Measurements from ENCODE around the gene RGS3. TPM values are rescaled to one million over a fixed set of nuclear protein-coding genes. Genes with fewer than 3 reads are reported as not detected.

RGS3 gene
- total RNA-seq, 1 donor from 2014 or later, result 15.0 TPM

DNA sequence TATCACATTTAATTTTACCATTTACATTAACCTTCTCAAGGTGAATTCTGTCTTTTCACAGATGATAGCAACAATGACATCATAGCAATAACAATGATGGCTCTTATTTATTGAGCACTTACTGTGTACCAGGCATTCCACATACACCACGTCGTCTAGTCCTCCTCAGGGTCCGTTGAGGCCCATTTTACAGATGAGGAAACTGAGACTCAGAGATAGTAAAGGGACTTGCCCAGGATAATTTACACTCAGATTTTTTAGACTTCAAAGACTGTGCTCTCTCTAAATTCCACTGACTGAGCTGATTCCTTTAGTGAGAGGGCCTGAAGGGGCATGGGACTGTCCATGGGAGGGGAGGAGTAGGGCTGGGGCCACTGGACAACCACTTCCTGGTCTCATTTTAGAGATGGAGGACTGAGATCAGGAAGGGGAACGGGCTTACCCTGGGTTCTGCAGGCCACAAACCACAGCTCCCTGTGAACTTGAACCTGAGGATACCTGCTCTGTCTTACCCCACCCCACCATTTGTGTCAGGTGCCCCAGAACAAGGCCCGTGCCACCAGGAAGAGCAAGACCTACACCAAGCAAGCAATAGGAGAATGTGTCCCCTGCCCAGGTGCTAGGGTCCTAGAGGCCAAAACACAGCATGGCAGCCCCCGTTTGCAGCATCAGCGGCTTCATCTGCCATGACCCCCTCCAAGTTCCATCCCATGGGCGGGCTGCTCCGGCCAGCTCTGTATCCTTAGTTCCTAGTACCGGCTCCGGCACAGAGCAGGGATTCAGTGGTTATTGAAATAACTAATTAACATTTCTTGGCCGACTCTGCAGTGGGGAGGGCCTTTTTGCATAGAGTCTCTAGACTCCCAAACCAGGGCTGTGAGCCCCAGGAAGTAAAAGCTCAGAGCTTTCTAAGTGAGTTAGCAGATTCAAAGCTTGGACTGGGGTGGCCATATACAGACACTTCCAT, 96.6 kb downstream of the RGS3 start:
- ChIA-PET POLR2A (no interaction called here), CTCF (no interaction called here)
- intact Hi-C loops (cut with micrococcal nuclease), result no loop called here
- H3K27ac Mint-ChIP-seq, result no peak overlapping the region
- peaks cover under 1% of the 10 kb centered on the region for H3K27me3 Mint-ChIP-seq
- peaks cover 3% of the 10 kb centered on the region for H3K4me1 Mint-ChIP-seq
- TF ChIP-seq, protein P1, sequence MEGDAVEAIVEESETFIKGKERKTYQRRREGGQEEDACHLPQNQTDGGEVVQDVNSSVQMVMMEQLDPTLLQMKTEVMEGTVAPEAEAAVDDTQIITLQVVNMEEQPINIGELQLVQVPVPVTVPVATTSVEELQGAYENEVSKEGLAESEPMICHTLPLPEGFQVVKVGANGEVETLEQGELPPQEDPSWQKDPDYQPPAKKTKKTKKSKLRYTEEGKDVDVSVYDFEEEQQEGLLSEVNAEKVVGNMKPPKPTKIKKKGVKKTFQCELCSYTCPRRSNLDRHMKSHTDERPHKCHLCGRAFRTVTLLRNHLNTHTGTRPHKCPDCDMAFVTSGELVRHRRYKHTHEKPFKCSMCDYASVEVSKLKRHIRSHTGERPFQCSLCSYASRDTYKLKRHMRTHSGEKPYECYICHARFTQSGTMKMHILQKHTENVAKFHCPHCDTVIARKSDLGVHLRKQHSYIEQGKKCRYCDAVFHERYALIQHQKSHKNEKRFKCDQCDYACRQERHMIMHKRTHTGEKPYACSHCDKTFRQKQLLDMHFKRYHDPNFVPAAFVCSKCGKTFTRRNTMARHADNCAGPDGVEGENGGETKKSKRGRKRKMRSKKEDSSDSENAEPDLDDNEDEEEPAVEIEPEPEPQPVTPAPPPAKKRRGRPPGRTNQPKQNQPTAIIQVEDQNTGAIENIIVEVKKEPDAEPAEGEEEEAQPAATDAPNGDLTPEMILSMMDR (IDR thresholded peaks at IDR 0.05), result no peak
- no peak for DNase-seq
- no peaks in the 10 kb centered on the region for H3K9me3 Mint-ChIP-seq
- no peak for ATAC-seq (ENCODE audit: low read depth)
- no peaks in the 10 kb centered on the region for H3K36me3 Mint-ChIP-seq (ENCODE audit: low read depth)
- H3K4me3 Mint-ChIP-seq, result no peak overlapping the region

DNA sequence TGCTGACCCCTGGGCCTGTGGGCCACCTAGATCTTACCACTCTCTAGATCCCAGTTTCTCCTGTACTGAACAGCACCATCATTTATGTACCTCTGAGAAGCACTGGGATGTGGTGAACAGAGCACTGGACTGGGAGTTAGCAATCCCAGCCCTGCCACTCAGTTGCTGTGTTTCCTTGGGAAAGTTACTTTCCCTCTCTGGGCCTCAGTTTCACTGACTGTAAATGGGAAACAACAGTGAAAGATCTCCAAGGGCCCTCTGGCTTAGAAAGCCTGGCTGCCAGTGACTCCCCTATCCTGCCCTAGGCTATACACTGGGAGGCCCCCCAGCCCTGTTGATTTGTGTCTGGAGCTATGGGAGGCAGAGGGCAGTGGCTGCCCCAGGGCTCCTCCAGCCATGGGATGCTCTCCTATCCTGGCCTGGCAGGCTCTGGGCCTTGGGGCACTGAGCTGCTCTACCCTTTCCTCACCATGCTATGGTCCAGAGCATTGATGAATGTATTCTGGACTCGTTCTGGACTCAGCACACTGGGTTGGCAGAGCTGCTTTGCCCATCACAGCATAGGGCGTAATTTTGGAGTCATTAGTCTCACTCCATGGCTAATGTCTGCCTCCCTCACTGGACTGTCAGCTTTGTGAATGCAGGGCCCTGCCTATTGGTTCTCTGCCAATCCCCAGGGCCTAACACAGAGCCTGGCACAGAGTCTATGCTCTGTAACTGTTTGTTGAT, 99.3 kb downstream of the RGS3 start:
- H3K4me3 Mint-ChIP-seq, result no peak overlapping the region
- DNase-seq, result no peak
- ChIA-PET CTCF (no interaction called here), POLR2A (no interaction called here)
- H3K9me3 Mint-ChIP-seq, result no peaks in the 10 kb centered on the region
- peaks cover 10% of the 10 kb centered on the region for H3K27me3 Mint-ChIP-seq
- no peak for ATAC-seq (ENCODE audit: low read depth)
- H3K27ac Mint-ChIP-seq, result no peak overlapping the region
- intact Hi-C loops (cut with micrococcal nuclease), result no loop called here
- peaks cover 10% of the 10 kb centered on the region for H3K4me1 Mint-ChIP-seq
- no peaks in the 10 kb centered on the region for H3K36me3 Mint-ChIP-seq (ENCODE audit: low read depth)
- TF ChIP-seq, protein P1 (IDR thresholded peaks at IDR 0.05), result no peak

DNA sequence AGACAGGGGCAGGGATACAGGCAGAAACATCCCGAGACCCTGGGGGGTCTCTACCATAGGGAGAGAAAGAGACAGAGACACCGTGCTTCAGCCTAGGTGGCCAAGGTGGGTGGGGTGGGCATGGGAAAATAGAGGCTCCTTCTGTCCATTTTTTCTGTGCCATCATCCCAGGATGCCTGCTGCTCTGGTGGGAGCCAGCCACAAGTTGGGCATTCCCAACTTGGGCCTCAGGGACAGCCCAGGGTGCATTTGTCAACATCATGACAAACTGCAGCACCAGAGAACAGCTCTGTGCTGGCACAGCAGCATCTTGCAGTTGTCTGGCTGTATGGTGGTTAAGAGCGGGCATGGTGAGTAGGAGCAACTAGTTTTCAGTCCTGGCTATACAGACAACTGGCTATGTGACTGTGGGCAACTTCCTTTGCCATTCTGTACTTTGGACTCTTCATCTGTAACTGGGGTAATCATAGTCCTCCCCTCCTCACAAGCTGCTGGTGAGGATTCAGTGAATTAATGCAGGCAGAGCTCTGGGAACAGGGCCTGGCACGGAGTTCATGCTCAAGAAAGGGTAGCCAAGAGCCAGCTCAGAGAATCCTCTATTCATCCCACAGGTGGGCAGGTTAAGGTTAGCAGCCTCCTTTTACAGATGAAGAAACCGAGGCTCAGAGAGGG, 100.4 kb downstream of the RGS3 start:
- H3K27me3 Mint-ChIP-seq, result peaks cover 10% of the 10 kb centered on the region
- ATAC-seq (ENCODE audit: low read depth), result no peak
- no peak for DNase-seq
- H3K9me3 Mint-ChIP-seq, result no peaks in the 10 kb centered on the region
- ChIA-PET POLR2A (interaction anchor here (0.5 kb wide), 1 partner anchor 153 kb away, joined by 3 read pairs; no protein-coding TSS in a partner anchor), CTCF (interaction anchor here (2.1 kb wide), 1 partner anchor 18 kb away, joined by 8 read pairs; no protein-coding TSS in a partner anchor)
- H3K4me3 Mint-ChIP-seq, result no peak overlapping the region
- H3K4me1 Mint-ChIP-seq, result peaks cover 10% of the 10 kb centered on the region
- no peak overlapping the region for H3K27ac Mint-ChIP-seq
- TF ChIP-seq, protein P1 (IDR thresholded peaks at IDR 0.05), result no peak
- intact Hi-C loops (cut with micrococcal nuclease), result loop anchor here (2.0 kb wide), 1 partner anchor 17 kb away; no protein-coding TSS in a partner anchor
- no peaks in the 10 kb centered on the region for H3K36me3 Mint-ChIP-seq (ENCODE audit: low read depth)

DNA sequence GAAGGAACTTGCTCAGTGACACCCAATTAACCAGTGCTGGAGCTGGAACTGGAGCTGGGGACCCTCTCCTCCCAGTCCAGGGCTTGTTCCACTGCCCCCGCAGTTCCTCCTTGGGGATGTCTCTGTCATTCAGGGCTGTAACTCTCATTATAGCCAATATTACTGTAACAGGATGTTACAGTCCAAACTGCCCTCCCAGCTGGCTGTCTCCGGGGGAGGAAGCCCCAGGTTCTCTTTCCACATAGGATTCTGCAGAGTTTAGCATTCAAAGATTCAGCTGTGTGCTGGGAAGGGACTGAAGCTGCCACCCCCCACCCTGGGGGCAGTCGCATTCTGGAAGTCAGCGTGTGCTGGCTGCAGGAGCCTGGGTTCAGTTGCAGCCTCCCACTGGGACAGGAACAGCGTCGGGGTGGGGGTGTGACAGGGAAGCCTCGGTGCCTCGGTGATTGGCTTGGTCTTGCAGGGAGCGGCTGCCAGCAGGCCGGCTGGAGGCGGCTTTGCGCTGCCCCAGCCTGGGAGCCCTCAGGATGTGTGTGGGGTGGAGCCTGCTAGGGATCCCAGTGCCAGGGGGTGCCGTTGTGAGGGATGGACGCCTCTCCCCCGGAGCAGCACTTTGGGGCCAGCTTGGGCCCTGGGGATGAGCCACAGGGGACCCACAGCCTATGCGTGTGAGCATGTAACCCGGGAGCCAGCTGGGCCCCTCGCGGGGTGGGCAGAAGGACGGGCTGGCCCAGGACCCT, 101.1 kb downstream of the RGS3 start:
- ATAC-seq (ENCODE audit: low read depth), result no peak
- Mint-ChIP-seq H3K4me1 (peaks cover 10% of the 10 kb centered on the region), H3K27me3 (peaks cover 10% of the 10 kb centered on the region), H3K27ac (no peak overlapping the region), H3K4me3 (peak overlapping the region; percentile 38), H3K36me3 (ENCODE audit: low read depth) (no peaks in the 10 kb centered on the region), H3K9me3 (no peaks in the 10 kb centered on the region)
- TF ChIP-seq, protein P1 (IDR thresholded peaks at IDR 0.05), result no peak
- CTCF ChIA-PET, result interaction anchor here (2.1 kb wide), 1 partner anchor 18 kb away, joined by 8 read pairs; no protein-coding TSS in a partner anchor
- intact Hi-C loops (cut with micrococcal nuclease), result loop anchor here (2.0 kb wide), 1 partner anchor 16 kb away; no protein-coding TSS in a partner anchor
- no peak for DNase-seq
- POLR2A ChIA-PET, result interaction anchor here (0.5 to 1.6 kb wide), 3 partner anchors 15 to 153 kb away, joined by 3 to 7 read pairs (median 3); no protein-coding TSS in a partner anchor

Measured in activated B cell treated with CpG ODN at 0.5 μM for 24 hours (primary cell).